K562 (cell line): Measurements from ENCODE around the gene MAGI3. TPM values are rescaled to one million over a fixed set of nuclear protein-coding genes. Genes with fewer than 3 reads are reported as not detected.

Experiments
- ADNP ChIP-seq: fragments of 200-800 bp; sonication (Bioruptor generic); IDR thresholded peaks from 2 replicates; pipeline ENCODE4 v1.6.1; 2016; ENCODE audit warnings: missing genetic modification characterization, missing compliant biosample characterization
- CBFA2T3 ChIP-seq: fragments of 450-650 bp; IDR thresholded peaks from 2 replicates; pipeline ENCODE4 v1.6.1; 2017
- HNRNPUL1 ChIP-seq: fragments of 200-400 bp; formaldehyde crosslinking; IDR thresholded peaks from 2 replicates; pipeline ENCODE4 v1.6.1; 2017; ENCODE audit warnings: low read length
- MAZ ChIP-seq, 2 experiments: fragments of 450-650 bp in 1 of 2; sonication (generic) in 1 of 2; formaldehyde crosslinking; IDR thresholded peaks in 1 of 2; conservative IDR thresholded peaks in 1 of 2; 2 replicates each; pipeline versions ENCODE4 v1.4.0 to v1.5.0; 2020; ENCODE audit warnings: mild to moderate bottlenecking in 1 of 2, missing genetic modification reagents in 1 of 2
- RBM25 ChIP-seq: fragments of 200-400 bp; formaldehyde crosslinking; IDR thresholded peaks from 2 replicates; pipeline ENCODE4 v1.6.1; 2018; ENCODE audit warnings: low read length, low read depth, moderate library complexity; ENCODE audit not compliant: severe bottlenecking
- SPI1 ChIP-seq: IDR thresholded peaks from 2 replicates; pipeline ENCODE4 v1.6.1; 2011; ENCODE audit warnings: low read depth, low read length, control low read depth, borderline replicate concordance
- ZFX ChIP-seq: sonication (generic); formaldehyde crosslinking; IDR thresholded peaks from 2 replicates; pipeline ENCODE4 v1.8.0; 2022; ENCODE audit warnings: mild to moderate bottlenecking, missing genetic modification reagents, moderate library complexity
- polyA plus RNA-seq, 8 experiments: library from polyadenylated mRNA; depleted of rRNA in 4 of 8; stranded (reverse) in 5 of 8; unstranded in 3 of 8; fragments of >200 nt; fragmentation: Nextera tagmentation in 2 of 8; fragmentation: Illumina TruSeq in 1 of 8; extraction: Ambion mirVana in 2 of 8; extraction: Trizol in 1 of 8; gene quantifications; 2 replicates each; pipeline versions ENCODE4 v1.2.1 to v1.2.3, GENCODE V29; 2011 to 2014; ENCODE audit warnings: inconsistent platforms in 1 of 8, missing spikeins in 1 of 8
- total RNA-seq, 7 experiments: library from RNA; depleted of rRNA in 6 of 7; stranded (reverse); fragments of >200 nt in 6 of 7; fragmentation: Illumina TruSeq in 2 of 7; extraction: Trizol in 2 of 7; gene quantifications; 2 replicates each; pipeline versions ENCODE4 v1.2.1 to v1.2.3, GENCODE V29; 2011 to 2021; ENCODE audit warnings: low replicate concordance in 1 of 7
- TF ChIP-seq, protein P1 (sequence below), 2 experiments: fragments of 200-800 bp in 1 of 2; sonication (Bioruptor generic) in 1 of 2; sonication (generic) in 1 of 2; formaldehyde crosslinking in 1 of 2; IDR thresholded peaks in 1 of 2; conservative IDR thresholded peaks in 1 of 2; 2 replicates each; pipeline versions ENCODE4 v1.5.0 to v1.6.1; 2016 to 2020; ENCODE audit warnings: missing compliant biosample characterization in 1 of 2, missing genetic modification characterization in 1 of 2, missing genetic modification reagents in 1 of 2
- TF ChIP-seq, protein P2 (sequence below): IDR thresholded peaks from 3 replicates; pipeline ENCODE4 v1.6.1; 2011; ENCODE audit warnings: borderline replicate concordance, mild to moderate bottlenecking; ENCODE audit not compliant: insufficient read length, insufficient read depth
- TF ChIP-seq, protein P3 (sequence below): sonication (generic); formaldehyde crosslinking; IDR thresholded peaks from 2 replicates; pipeline ENCODE4 v1.8.0; 2022; ENCODE audit warnings: mild to moderate bottlenecking, missing genetic modification reagents
- TF ChIP-seq, protein P4 (sequence below), 2 experiments: fragments of 250-450 bp in 1 of 2; fragments of 450-650 bp in 1 of 2; sonication (Bioruptor Pico) in 1 of 2; IDR thresholded peaks; 2 replicates each; pipeline versions ENCODE4 v1.6.1 to v1.8.0; 2016 to 2021; ENCODE audit warnings: mild to moderate bottlenecking in 2 of 2, moderate library complexity in 2 of 2, missing compliant biosample characterization in 1 of 2, missing genetic modification characterization in 1 of 2

Gene MAGI3
- total and polyA plus RNA-seq, 9 of the 15 experiments (the other 6 are each of a cell fraction or from before 2014, with no cell fraction given), result 1.0 to 8.6 (median 5.5) TPM

DNA sequence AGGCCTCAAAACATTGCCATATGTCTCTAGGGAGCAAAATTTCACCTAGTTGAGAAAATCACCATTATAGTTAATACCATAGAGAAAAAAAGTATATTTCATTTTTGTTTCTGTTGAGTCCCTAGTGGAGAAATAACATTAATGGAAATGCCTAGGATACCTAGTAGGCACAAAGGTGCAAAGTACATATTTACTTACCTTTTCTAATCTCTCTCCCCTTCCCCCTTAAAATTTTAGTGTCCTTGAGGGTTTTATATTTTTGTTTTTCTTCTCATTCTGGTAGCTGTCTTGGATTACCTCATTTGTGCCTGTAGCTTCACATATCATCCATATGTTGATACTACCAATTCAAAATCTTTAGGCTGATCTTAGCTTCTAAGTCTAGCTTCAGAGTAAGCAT is 127.0 kb downstream of the MAGI3 start (continued):
- TF ChIP-seq, protein P1, sequence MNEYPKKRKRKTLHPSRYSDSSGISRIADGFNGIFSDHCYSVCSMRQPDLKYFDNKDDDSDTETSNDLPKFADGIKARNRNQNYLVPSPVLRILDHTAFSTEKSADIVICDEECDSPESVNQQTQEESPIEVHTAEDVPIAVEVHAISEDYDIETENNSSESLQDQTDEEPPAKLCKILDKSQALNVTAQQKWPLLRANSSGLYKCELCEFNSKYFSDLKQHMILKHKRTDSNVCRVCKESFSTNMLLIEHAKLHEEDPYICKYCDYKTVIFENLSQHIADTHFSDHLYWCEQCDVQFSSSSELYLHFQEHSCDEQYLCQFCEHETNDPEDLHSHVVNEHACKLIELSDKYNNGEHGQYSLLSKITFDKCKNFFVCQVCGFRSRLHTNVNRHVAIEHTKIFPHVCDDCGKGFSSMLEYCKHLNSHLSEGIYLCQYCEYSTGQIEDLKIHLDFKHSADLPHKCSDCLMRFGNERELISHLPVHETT (CRISPR knock-in tag; conservative IDR thresholded peaks at IDR 0.05 in 1 of 2, IDR thresholded peaks at IDR 0.05 in 1 of 2), result no peak
- TF ChIP-seq HNRNPUL1 (no peak), RBM25 (no peak), SPI1 (no peak), CBFA2T3 (no peak), MAZ (CRISPR knock-in tag; conservative IDR thresholded peaks at IDR 0.05 in 1 of 2, IDR thresholded peaks at IDR 0.05 in 1 of 2) (no peak), ADNP (tag) (no peak), ZFX (CRISPR knock-in tag) (no peak)
- TF ChIP-seq, protein P2, sequence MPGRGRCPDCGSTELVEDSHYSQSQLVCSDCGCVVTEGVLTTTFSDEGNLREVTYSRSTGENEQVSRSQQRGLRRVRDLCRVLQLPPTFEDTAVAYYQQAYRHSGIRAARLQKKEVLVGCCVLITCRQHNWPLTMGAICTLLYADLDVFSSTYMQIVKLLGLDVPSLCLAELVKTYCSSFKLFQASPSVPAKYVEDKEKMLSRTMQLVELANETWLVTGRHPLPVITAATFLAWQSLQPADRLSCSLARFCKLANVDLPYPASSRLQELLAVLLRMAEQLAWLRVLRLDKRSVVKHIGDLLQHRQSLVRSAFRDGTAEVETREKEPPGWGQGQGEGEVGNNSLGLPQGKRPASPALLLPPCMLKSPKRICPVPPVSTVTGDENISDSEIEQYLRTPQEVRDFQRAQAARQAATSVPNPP, result no peak
- TF ChIP-seq, protein P3, sequence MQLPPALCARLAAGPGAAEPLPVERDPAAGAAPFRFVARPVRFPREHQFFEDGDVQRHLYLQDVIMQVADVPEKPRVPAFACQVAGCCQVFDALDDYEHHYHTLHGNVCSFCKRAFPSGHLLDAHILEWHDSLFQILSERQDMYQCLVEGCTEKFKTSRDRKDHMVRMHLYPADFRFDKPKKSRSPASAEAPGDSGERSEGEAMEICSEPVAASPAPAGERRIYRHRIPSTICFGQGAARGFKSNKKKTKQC (CRISPR knock-in tag), result no peak
- TF ChIP-seq, protein P4, sequence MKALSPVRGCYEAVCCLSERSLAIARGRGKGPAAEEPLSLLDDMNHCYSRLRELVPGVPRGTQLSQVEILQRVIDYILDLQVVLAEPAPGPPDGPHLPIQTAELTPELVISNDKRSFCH (CRISPR knock-in tag; IDR thresholded peaks at IDR 0.05), result no peak
- TF ChIP-seq, protein P4 (tag; IDR thresholded peaks at IDR 0.05), result no peak
